ENCODE results near the gene RFX2.

Gene RFX2

DNA sequence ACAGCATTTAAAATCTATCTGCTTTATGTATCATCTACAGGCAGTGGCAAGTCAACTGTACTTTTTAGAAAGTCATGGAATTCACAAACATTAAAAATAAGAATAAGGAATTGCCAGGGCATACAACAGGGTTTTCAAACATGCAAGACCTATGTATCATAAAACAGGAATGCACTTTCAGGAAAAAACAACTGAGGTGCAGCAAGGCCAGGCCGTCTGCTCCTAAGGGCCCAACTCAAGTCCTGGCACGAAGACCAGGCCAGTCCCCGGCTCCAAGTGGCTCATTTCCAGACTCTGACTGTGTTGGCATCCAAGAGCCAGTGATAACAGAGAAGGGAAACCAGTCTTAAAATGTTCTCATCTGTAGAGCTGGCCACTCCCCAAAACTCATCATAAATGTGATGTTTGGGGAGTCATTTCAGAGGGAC lies 7.1 kb downstream of the RFX2 start:
- no peak for DNase-seq

GRCh38 chr19:6101991-6102390 lies 8.3 kb downstream of the RFX2 start:
- no peak for DNase-seq

DNA sequence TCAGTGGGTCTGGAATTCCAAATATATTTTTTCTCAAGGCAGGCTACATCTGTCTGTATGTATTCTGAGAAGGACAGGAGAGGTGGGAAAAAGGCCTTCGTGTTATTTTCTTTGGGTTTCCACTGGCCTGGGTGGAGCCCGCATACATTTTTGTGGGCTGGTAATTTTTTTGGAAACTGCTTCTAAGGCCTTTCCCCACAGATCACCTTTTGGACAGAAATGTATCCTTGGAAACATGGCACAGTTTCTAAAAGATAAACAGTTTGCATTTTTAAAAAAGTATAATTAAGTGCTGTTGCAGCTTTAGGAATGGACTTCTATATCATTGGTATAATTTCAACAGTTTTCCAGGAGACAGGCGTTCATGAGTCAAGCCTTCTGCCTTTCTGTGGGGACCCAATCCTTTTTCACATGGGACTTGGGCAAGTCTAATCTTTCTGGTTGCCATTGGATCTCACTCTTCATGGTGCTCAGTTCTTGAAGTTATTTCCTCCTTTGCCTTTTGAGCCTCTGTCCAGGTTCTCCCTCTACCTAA lies 8.9 kb downstream of the RFX2 start:
- no peak for DNase-seq

DNA sequence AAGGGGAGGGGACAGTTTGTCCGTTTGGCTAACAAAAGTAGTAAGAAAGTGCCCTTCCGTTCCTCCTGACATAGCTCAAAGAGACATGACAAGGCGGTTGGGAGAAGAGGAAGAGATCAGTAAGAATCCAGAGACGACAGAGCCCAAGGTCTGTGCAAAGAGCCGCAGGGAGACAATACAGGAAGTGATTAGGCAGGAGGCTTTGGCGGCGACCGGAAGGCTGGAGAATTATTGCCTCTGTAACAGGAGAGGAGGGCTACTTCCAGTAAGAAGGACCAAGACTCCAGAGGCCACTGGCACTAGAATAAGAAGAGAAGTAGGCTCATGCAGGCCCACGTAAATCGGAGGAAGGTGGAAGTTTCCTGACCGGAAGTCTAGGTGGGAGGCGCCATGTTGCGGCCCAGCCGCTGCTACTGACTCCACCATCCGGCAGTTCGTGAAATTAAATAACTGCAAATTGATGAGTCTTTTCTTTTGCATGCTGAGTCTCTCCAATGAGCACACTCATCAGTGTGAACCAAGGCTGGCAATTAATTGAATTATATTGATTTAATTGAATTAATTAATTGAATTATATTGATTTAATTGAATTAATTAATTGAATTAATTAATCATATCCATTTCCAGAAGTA lies 9.9 kb downstream of the RFX2 start:
- DNase-seq = no peak

DNA sequence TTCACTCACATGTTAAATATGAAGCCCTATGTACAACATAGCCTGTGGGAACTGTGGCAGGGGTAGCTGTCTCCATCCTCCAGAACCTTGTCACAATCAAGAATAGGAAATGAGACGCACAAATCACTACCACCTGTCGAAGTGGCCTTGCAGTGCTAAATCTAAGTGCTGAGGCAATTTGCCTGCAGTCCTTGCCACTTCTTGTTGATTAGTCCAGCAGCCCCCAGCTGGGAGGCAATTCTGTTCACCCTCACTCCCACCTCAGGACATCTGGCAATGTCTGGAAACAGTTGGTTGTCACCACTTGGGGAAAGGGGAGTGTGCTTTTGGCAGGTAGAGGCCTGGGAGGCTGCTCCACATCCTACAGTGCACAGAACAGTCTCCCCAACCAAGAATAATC lies 10.7 kb downstream of the RFX2 start:
- no peak for DNase-seq

- DNase-seq = no peak
Observed at GRCh38 chr19:6099033-6099432, 11.3 kb downstream of the RFX2 start.

GRCh38 chr19:6098574-6098973 lies 11.7 kb downstream of the RFX2 start:
- DNase-seq = no peak

GRCh38 chr19:6097911-6098310 lies 12.4 kb downstream of the RFX2 start:
- no peak for DNase-seq

- DNase-seq = no peak
Observed at GRCh38 chr19:6095760-6096159, 14.5 kb downstream of the RFX2 start.

GRCh38 chr19:6092329-6093286 lies 17.7 kb downstream of the RFX2 start:
- no peak for DNase-seq

DNA sequence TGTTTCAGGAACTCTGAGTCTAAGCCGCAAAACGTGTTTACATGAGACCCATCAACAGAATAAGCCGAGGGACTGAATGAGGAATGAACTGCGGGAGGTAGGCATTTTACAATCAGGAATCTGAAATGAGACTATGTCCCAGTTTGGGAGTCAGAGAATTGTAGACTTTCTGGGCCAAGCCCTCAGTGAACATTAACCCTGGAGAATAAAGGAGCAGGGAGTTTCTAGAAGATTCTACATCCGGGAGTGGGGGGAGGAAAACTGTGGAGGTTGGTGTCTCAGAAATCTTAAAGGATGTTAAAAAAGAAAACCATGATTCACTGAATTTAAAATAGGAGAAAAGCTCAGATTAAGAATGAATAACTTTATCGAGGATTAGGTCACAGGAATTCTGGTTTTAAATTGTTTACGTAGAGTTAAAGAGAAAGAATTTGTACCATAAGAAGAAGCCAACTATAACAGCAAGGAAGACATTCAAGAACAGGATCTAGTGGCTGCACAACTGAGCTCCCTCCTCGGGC lies 18.5 kb downstream of the RFX2 start:
- no peak for DNase-seq

DNA sequence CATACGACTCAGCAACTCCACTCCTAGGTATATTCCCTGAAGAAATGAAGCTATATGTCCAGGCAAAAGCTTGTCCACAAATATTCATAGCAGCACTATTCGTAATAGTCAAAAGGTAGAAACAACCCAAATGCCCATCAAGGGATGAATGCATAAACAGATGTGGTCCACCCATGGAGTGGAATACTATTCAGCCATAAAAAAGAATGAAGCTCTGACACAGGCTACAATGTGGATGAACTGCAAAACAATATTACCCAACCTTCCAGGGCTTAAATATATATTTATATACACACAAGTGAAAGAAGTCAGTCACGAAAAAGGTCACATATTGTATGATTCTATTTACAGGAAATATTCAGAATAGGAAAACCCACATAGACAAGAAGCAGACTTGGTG lies 19.7 kb downstream of the RFX2 start:
- DNase-seq = no peak

DNA sequence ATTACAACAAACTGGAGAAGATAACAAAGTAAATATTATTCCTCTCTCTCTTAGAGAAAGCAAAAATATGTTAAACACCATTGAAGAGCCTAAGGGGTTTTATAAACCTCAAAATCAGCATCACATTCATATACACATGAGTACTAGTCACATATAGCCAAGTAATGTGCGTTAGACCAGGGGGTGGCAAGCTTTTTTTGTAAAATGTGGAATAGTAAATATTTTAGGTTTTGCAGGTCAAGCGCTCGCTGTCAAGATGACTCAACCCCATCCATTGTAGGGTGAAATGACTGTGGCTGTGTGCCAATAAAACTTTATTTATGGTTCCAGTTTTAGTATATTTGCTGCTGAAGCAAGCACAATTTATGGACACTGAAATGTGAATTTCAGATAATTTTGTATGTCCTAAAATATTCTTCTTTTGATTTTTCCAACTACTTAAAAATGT lies 21.7 kb downstream of the RFX2 start:
- no peak for DNase-seq

GRCh38 chr19:6087074-6087571 lies 23.2 kb downstream of the RFX2 start:
- no peak for DNase-seq

DNA sequence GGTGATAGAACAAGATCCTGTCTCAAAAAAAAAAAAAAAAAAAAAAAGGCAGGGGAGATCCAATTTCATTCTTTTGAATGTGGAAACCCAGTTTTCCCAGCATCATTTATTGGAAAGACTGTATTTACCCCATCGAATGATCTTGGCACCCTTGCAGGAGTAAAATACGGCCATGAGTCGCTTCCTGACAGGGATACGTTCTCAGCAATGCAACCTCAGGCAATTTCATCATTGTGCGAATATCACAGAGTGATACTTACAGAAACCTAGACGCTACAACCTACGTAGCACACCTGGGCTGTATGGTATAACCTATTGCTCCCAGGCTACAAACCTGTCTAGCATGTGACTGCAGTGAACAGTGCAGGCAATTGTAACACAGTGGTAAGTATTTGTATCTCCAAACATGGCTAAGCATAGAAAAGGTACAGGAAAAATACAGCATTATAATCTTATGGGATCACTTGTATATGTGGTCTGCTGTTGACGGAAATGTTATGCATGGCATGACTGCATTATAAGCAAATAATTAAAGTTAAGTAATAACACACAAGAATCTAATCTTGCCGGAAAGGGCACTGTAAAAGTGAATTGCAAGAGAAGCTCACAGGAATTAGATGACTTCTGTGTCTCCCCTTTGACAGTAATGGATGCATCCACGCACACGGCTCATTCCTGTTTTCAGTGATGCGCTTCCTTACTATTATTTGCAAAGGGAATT lies 24.1 kb downstream of the RFX2 start:
- no peak for DNase-seq

GRCh38 chr19:6084821-6085220 lies 25.5 kb downstream of the RFX2 start:
- no peak for DNase-seq

GRCh38 chr19:6079107-6079506 lies 31.2 kb downstream of the RFX2 start:
- DNase-seq = no peak

DNA sequence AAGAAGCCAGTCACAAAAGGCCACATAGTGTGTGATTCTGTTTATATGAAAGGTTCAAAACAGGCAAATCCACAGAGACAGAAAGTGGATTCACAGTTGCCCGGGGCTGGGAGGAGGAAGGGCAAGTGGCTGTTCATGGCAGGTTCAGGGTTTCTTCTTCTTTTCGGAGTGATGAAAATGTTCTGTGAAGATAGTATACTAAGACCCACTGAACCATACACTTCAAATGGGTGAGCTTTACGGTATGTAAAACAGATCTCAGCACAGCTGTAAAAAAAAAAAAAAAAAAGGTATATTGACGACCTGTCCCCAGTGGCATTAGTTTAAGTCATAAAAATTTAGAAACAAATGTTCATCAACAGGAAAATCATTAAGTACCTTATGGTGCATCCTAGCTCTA lies 32.2 kb downstream of the RFX2 start:
- DNase-seq = no peak

- DNase-seq = no peak
Observed at GRCh38 chr19:6076675-6077463, 33.4 kb downstream of the RFX2 start.

DNA sequence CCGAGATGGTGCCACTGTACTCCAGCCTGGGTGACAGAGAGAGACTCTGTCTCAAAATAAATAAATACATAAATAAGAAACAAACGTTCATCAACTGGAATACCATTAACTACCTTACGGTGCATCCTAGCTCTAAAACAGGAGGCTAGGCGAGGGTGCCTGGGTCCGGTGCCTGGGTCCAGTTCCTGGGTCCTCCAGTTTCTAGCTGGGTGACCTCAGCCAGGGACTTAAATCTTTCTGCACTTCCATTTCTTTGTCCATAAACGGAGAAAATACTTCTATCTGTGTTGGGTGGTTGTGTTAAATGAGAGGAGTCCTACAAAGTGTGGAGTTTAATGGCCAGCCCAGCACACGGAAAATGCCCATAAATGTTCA lies 34.0 kb downstream of the RFX2 start:
- DNase-seq = no peak

GRCh38 chr19:6074709-6075403 lies 35.4 kb downstream of the RFX2 start:
- DNase-seq = no peak
